HUES64 (cell line): ENCODE measurements around the gene PDE11A.

ENCODE experiments used
- H3K27ac ChIP-seq: 2 replicates; pipeline ENCODE4 v1.7.0; 2013; ENCODE audit warnings: low read depth, low read length, inconsistent platforms
- H3K27me3 ChIP-seq: 2 replicates; pipeline ENCODE4 v1.6.1; 2013; ENCODE audit warnings: mild to moderate bottlenecking, low read length; ENCODE audit not compliant: insufficient read depth
- H3K36me3 ChIP-seq: 2 replicates; pipeline ENCODE4 v1.6.1; 2013; ENCODE audit warnings: mild to moderate bottlenecking, low read length; ENCODE audit not compliant: insufficient read depth
- H3K4me1 ChIP-seq: 2 replicates; pipeline ENCODE4 v1.6.1; 2013; ENCODE audit warnings: mild to moderate bottlenecking, low read length, moderate library complexity; ENCODE audit not compliant: insufficient read depth
- H3K4me3 ChIP-seq: 2 replicates; pipeline ENCODE4 v1.5.1; 2013; ENCODE audit warnings: mild to moderate bottlenecking, low read length, moderate library complexity
- H3K9ac ChIP-seq: 2 replicates; pipeline ENCODE4 v1.6.1; 2013; ENCODE audit warnings: mild to moderate bottlenecking, low read depth, low read length
- H3K9me3 ChIP-seq: 2 replicates; pipeline ENCODE4 v1.6.1; 2013; ENCODE audit warnings: low read depth, low read length; ENCODE audit not compliant: insufficient read depth
- WGBS: fragments of 150-250, 120-280 bp; methylation state at CpG from one replicate; pipeline ENCODE4 v1.1.7; 2013; ENCODE audit warnings: missing lambda C conversion rate; 5-methylcytosine and 5-hydroxymethylcytosine counted together

PDE11A gene

GRCh38 chr2:177896587-177896986 lies 176.0 kb downstream of the PDE11A start:
- no peaks in the 10 kb centered on the region for H3K36me3 ChIP-seq
- WGBS, result 100% methylated on average over 2 of the region's 3 CpGs
- no peak overlapping the region for H3K27ac ChIP-seq
- no peaks in the 10 kb centered on the region for H3K9me3 ChIP-seq
- H3K4me3 ChIP-seq, result no peak overlapping the region
- H3K4me1 ChIP-seq, result 0 out of 2 replicates have a peak, but pooled peaks cover 4% of the 10 kb centered on the region
- H3K9ac ChIP-seq, result no peak overlapping the region
- no peaks in the 10 kb centered on the region for H3K27me3 ChIP-seq

- Histone ChIP-seq H3K4me1 (peaks cover 15% of the 10 kb centered on the region), H3K4me3 (no peak overlapping the region), H3K36me3 (no peaks in the 10 kb centered on the region), H3K9me3 (no peaks in the 10 kb centered on the region), H3K27ac (no peak overlapping the region), H3K9ac (no peak overlapping the region), H3K27me3 (no peaks in the 10 kb centered on the region)
- 87% methylated on average over 4 of the region's 4 CpGs for WGBS
Measured at GRCh38 chr2:177894546-177894945, 178.0 kb downstream of the PDE11A start.

GRCh38 chr2:177893880-177894279 lies 178.7 kb downstream of the PDE11A start:
- Histone ChIP-seq H3K27ac (no peak overlapping the region), H3K9me3 (no peaks in the 10 kb centered on the region), H3K4me3 (no peak overlapping the region), H3K9ac (no peak overlapping the region), H3K4me1 (peaks cover 22% of the 10 kb centered on the region), H3K36me3 (no peaks in the 10 kb centered on the region), H3K27me3 (no peaks in the 10 kb centered on the region)

GRCh38 chr2:177891533-177891932 lies 181.0 kb downstream of the PDE11A start:
- 90% methylated on average over 1 of the region's 1 CpG for WGBS
- Histone ChIP-seq H3K9me3 (no peaks in the 10 kb centered on the region), H3K9ac (no peak overlapping the region)

GRCh38 chr2:177889818-177890460 lies 182.6 kb downstream of the PDE11A start:
- no peaks in the 10 kb centered on the region for H3K36me3 ChIP-seq
- no peaks in the 10 kb centered on the region for H3K27me3 ChIP-seq
- H3K27ac ChIP-seq, result peak overlapping the region; percentile 42; the same call in 1 of the 2 replicates
- peak overlapping the region; percentile 9; the same call in 1 of the 2 replicates for H3K4me3 ChIP-seq
- no peak overlapping the region for H3K9ac ChIP-seq
- peaks cover 23% of the 10 kb centered on the region for H3K4me1 ChIP-seq
- WGBS, result 92% methylated on average over 1 of the region's 1 CpG
- no peaks in the 10 kb centered on the region for H3K9me3 ChIP-seq

More at GRCh38 chr2:177891533-177891932, 181.0 kb downstream of the PDE11A start:
- Histone ChIP-seq H3K4me1 (peaks cover 23% of the 10 kb centered on the region), H3K27me3 (no peaks in the 10 kb centered on the region), H3K27ac (no peak overlapping the region), H3K36me3 (no peaks in the 10 kb centered on the region), H3K4me3 (no peak overlapping the region)

- WGBS, result 93% methylated on average over 2 of the region's 2 CpGs
Measured at GRCh38 chr2:177888581-177888980, 184.0 kb downstream of the PDE11A start.

GRCh38 chr2:177887722-177888121 lies 184.9 kb downstream of the PDE11A start:
- Histone ChIP-seq H3K9me3 (no peaks in the 10 kb centered on the region), H3K27me3 (no peaks in the 10 kb centered on the region), H3K27ac (no peak overlapping the region), H3K4me1 (peaks cover 23% of the 10 kb centered on the region), H3K4me3 (no peak overlapping the region), H3K9ac (no peak overlapping the region), H3K36me3 (no peaks in the 10 kb centered on the region)
- 100% methylated on average over 2 of the region's 3 CpGs for WGBS

More at GRCh38 chr2:177888581-177888980, 184.0 kb downstream of the PDE11A start:
- H3K36me3 ChIP-seq, result no peaks in the 10 kb centered on the region
- no peak overlapping the region for H3K4me3 ChIP-seq
- peaks cover 23% of the 10 kb centered on the region for H3K4me1 ChIP-seq
- no peak overlapping the region for H3K9ac ChIP-seq
- no peaks in the 10 kb centered on the region for H3K27me3 ChIP-seq
- H3K27ac ChIP-seq, result no peak overlapping the region
- H3K9me3 ChIP-seq, result no peaks in the 10 kb centered on the region

GRCh38 chr2:177886824-177887223 lies 185.8 kb downstream of the PDE11A start:
- H3K36me3 ChIP-seq, result no peaks in the 10 kb centered on the region
- peaks cover 23% of the 10 kb centered on the region for H3K4me1 ChIP-seq
- H3K9ac ChIP-seq, result no peak overlapping the region
- no peak overlapping the region for H3K27ac ChIP-seq
- H3K4me3 ChIP-seq, result no peak overlapping the region
- H3K9me3 ChIP-seq, result no peaks in the 10 kb centered on the region
- no peaks in the 10 kb centered on the region for H3K27me3 ChIP-seq
- WGBS, result 100% methylated on average over 1 of the region's 1 CpG

- H3K4me3 ChIP-seq, result no peak overlapping the region
- 93% methylated on average over 2 of the region's 2 CpGs for WGBS
Measured at GRCh38 chr2:177885828-177886466, 186.6 kb downstream of the PDE11A start.

GRCh38 chr2:177883177-177883576 lies 189.4 kb downstream of the PDE11A start:
- H3K9me3 ChIP-seq, result no peaks in the 10 kb centered on the region
- 98% methylated on average over 2 of the region's 2 CpGs for WGBS
- no peaks in the 10 kb centered on the region for H3K36me3 ChIP-seq
- no peak overlapping the region for H3K9ac ChIP-seq
- H3K4me1 ChIP-seq, result no peaks in the 10 kb centered on the region
- H3K27me3 ChIP-seq, result no peaks in the 10 kb centered on the region
- no peak overlapping the region for H3K27ac ChIP-seq
- no peak overlapping the region for H3K4me3 ChIP-seq

More at GRCh38 chr2:177885828-177886466, 186.6 kb downstream of the PDE11A start:
- no peaks in the 10 kb centered on the region for H3K9me3 ChIP-seq
- no peaks in the 10 kb centered on the region for H3K27me3 ChIP-seq
- no peak overlapping the region for H3K27ac ChIP-seq
- H3K4me1 ChIP-seq, result peaks cover 23% of the 10 kb centered on the region
- no peaks in the 10 kb centered on the region for H3K36me3 ChIP-seq
- H3K9ac ChIP-seq, result no peak overlapping the region

GRCh38 chr2:177882501-177882900 lies 190.1 kb downstream of the PDE11A start:
- no CpG with 5 or more reads among the region's 1 CpG for WGBS
- H3K9ac ChIP-seq, result no peak overlapping the region
- no peaks in the 10 kb centered on the region for H3K9me3 ChIP-seq

More at GRCh38 chr2:177882501-177882900, 190.1 kb downstream of the PDE11A start:
- Histone ChIP-seq H3K27ac (no peak overlapping the region), H3K36me3 (no peaks in the 10 kb centered on the region), H3K4me1 (no peaks in the 10 kb centered on the region), H3K27me3 (no peaks in the 10 kb centered on the region), H3K4me3 (no peak overlapping the region)
